B cell (primary cell): ENCODE data around the gene HES7.

Source experiments
- CTCF ChIP-seq: fragments of 200-600 bp; IDR thresholded peaks from one replicate; pipeline ENCODE4 v1.8.0; 2022; ENCODE audit warnings: antibody characterized with exemption, mild to moderate bottlenecking
- EZH2 ChIP-seq: IDR thresholded peaks from 2 replicates; pipeline ENCODE4 v1.6.1; 2012; ENCODE audit warnings: borderline replicate concordance, low read depth, mild to moderate bottlenecking, moderate library complexity, low read length; ENCODE audit not compliant: insufficient read depth, poor library complexity, severe bottlenecking

GRCh38 chr17:8142887-8143580 is 19.1 kb upstream of the HES7 start:
- no peak for TF ChIP-seq CTCF
- no peak for TF ChIP-seq EZH2
